K562 (cell line): ENCODE results near the gene RGS9BP. TPM values are rescaled to one million over a fixed set of nuclear protein-coding genes. Genes with fewer than 3 reads are reported as not detected.

Experiments
- CHAMP1 ChIP-seq: fragments of 450-650 bp; IDR thresholded peaks from 2 replicates; pipeline ENCODE4 v1.6.1; 2016; ENCODE audit warnings: mild to moderate bottlenecking
- EGR1 ChIP-seq: fragments of 450-650 bp; conservative IDR thresholded peaks from 2 replicates; pipeline ENCODE4 v1.6.1; 2017; ENCODE audit warnings: mild to moderate bottlenecking
- GABPA ChIP-seq: fragments of 200-800 bp; sonication (Bioruptor generic); conservative IDR thresholded peaks from 2 replicates; pipeline ENCODE4 v1.6.1; 2016; ENCODE audit warnings: low read depth, missing genetic modification characterization, missing compliant biosample characterization
- JUN ChIP-seq, 2 experiments: sonication (generic) in 1 of 2; formaldehyde crosslinking in 1 of 2; IDR thresholded peaks; 2 replicates each; pipeline versions ENCODE4 v1.6.1 to v1.8.0; 2012 to 2022; ENCODE audit warnings: borderline replicate concordance in 2 of 2, mild to moderate bottlenecking in 2 of 2, improper control_type of control experiment in 1 of 2, low read depth in 1 of 2, low read length in 1 of 2, missing genetic modification reagents in 1 of 2
- TAF1 ChIP-seq: IDR thresholded peaks from 2 replicates; pipeline ENCODE4 v1.6.1; 2011; ENCODE audit warnings: mild to moderate bottlenecking, low read length, moderate library complexity; ENCODE audit not compliant: insufficient read depth, control insufficient read depth, severe bottlenecking; ENCODE audit errors: extremely low read depth
- ZBTB33 ChIP-seq: sonication (generic); formaldehyde crosslinking; IDR thresholded peaks from 2 replicates; pipeline ENCODE4 v1.8.1; 2023; ENCODE audit warnings: mild to moderate bottlenecking, missing genetic modification reagents
- ZNF212 ChIP-seq: fragments of 450-650 bp; formaldehyde crosslinking; IDR thresholded peaks from 2 replicates; pipeline ENCODE4 v1.4.0; 2020; ENCODE audit warnings: mild to moderate bottlenecking
- ZNF445 ChIP-seq: fragments of 250-450 bp; sonication (Bioruptor Pico); IDR thresholded peaks from 2 replicates; pipeline ENCODE4 v1.4.0; 2020; ENCODE audit warnings: low read depth, mild to moderate bottlenecking, moderate library complexity
- ZNF512 ChIP-seq: IDR thresholded peaks from 2 replicates; pipeline ENCODE4 v1.6.1; 2016; ENCODE audit warnings: missing genetic modification characterization, missing compliant biosample characterization
- ZNF583 ChIP-seq: fragments of 250-450 bp; sonication (Bioruptor Pico); IDR thresholded peaks from 2 replicates; pipeline ENCODE4 v1.4.0; 2020
- polyA plus RNA-seq, 8 experiments: library from polyadenylated mRNA; depleted of rRNA in 4 of 8; stranded (reverse) in 5 of 8; unstranded in 3 of 8; fragments of >200 nt; fragmentation: Nextera tagmentation in 2 of 8; fragmentation: Illumina TruSeq in 1 of 8; extraction: Ambion mirVana in 2 of 8; extraction: Trizol in 1 of 8; gene quantifications; 2 replicates each; pipeline versions ENCODE4 v1.2.1 to v1.2.3, GENCODE V29; 2011 to 2014; ENCODE audit warnings: inconsistent platforms in 1 of 8, missing spikeins in 1 of 8
- total RNA-seq, 7 experiments: library from RNA; depleted of rRNA in 6 of 7; stranded (reverse); fragments of >200 nt in 6 of 7; fragmentation: Illumina TruSeq in 2 of 7; extraction: Trizol in 2 of 7; gene quantifications; 2 replicates each; pipeline versions ENCODE4 v1.2.1 to v1.2.3, GENCODE V29; 2011 to 2021; ENCODE audit warnings: low replicate concordance in 1 of 7
- TF ChIP-seq, protein P1 (sequence below): fragments of 200-800 bp; sonication (Bioruptor generic); IDR thresholded peaks from 2 replicates; pipeline ENCODE4 v1.6.1; 2017; ENCODE audit warnings: missing genetic modification characterization, missing compliant biosample characterization
- TF ChIP-seq, protein P2 (sequence below): sonication (generic); formaldehyde crosslinking; IDR thresholded peaks from 2 replicates; pipeline ENCODE4 v1.8.0; 2022; ENCODE audit warnings: missing genetic modification reagents, mild to moderate bottlenecking, borderline replicate concordance
- TF ChIP-seq, protein P3 (sequence below): conservative IDR thresholded peaks from 2 replicates; pipeline ENCODE4 v1.6.1; 2011; ENCODE audit warnings: low read depth, mild to moderate bottlenecking, low read length; ENCODE audit not compliant: control insufficient read depth

Gene RGS9BP
- total and polyA plus RNA-seq, 9 of the 15 experiments (the other 6 are each of a cell fraction or from before 2014, with no cell fraction given), result 0.03 to 1.3 (median 0.49) TPM

- TF ChIP-seq, protein P1, sequence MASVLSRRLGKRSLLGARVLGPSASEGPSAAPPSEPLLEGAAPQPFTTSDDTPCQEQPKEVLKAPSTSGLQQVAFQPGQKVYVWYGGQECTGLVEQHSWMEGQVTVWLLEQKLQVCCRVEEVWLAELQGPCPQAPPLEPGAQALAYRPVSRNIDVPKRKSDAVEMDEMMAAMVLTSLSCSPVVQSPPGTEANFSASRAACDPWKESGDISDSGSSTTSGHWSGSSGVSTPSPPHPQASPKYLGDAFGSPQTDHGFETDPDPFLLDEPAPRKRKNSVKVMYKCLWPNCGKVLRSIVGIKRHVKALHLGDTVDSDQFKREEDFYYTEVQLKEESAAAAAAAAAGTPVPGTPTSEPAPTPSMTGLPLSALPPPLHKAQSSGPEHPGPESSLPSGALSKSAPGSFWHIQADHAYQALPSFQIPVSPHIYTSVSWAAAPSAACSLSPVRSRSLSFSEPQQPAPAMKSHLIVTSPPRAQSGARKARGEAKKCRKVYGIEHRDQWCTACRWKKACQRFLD (CRISPR knock-in tag), result no peak
- TF ChIP-seq JUN (IDR thresholded peaks at IDR 0.05; ENCODE audit: borderline replicate concordance, low read depth, low read length) (0 out of 2 replicates have a peak, but pooled peaks have one; percentile 3), JUN (CRISPR knock-in tag; IDR thresholded peaks at IDR 0.05; ENCODE audit: borderline replicate concordance) (0 out of 2 replicates have a peak, but pooled peaks have one; percentile 4), EGR1 (peak; percentile 43; the same call in 1 of the 2 replicates), ZNF445 (CRISPR knock-in tag) (no peak), GABPA (tag) (no peak), ZNF512 (no peak), ZNF583 (CRISPR knock-in tag) (no peak), ZBTB33 (CRISPR knock-in tag) (no peak), TAF1 (peak; percentile 37), ZNF212 (CRISPR knock-in tag) (no peak), CHAMP1 (no peak)
- TF ChIP-seq, protein P2, sequence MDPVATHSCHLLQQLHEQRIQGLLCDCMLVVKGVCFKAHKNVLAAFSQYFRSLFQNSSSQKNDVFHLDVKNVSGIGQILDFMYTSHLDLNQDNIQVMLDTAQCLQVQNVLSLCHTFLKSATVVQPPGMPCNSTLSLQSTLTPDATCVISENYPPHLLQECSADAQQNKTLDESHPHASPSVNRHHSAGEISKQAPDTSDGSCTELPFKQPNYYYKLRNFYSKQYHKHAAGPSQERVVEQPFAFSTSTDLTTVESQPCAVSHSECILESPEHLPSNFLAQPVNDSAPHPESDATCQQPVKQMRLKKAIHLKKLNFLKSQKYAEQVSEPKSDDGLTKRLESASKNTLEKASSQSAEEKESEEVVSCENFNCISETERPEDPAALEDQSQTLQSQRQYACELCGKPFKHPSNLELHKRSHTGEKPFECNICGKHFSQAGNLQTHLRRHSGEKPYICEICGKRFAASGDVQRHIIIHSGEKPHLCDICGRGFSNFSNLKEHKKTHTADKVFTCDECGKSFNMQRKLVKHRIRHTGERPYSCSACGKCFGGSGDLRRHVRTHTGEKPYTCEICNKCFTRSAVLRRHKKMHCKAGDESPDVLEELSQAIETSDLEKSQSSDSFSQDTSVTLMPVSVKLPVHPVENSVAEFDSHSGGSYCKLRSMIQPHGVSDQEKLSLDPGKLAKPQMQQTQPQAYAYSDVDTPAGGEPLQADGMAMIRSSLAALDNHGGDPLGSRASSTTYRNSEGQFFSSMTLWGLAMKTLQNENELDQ, result no peak
- TF ChIP-seq, protein P3, sequence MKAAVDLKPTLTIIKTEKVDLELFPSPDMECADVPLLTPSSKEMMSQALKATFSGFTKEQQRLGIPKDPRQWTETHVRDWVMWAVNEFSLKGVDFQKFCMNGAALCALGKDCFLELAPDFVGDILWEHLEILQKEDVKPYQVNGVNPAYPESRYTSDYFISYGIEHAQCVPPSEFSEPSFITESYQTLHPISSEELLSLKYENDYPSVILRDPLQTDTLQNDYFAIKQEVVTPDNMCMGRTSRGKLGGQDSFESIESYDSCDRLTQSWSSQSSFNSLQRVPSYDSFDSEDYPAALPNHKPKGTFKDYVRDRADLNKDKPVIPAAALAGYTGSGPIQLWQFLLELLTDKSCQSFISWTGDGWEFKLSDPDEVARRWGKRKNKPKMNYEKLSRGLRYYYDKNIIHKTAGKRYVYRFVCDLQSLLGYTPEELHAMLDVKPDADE, result peak; percentile 79; the same call in 1 of the 2 replicates
Observed at GRCh38 chr19:32674931-32675719, 523 bp upstream of the RGS9BP start, which contains the start of gene ANKRD27 (continued).
